Immature natural killer cell (primary cell): ENCODE measurements around the gene ZNF688. TPM values are rescaled to one million over a fixed set of nuclear protein-coding genes. Genes with fewer than 3 reads are reported as not detected.

Experiments used
- DNase-seq, 3 donors: peaks; one replicate each; pipeline ENCODE4 v3.0.0; 2022; ENCODE audit warnings: mixed read lengths in 1 of 3
- H3K27ac Mint-ChIP-seq, 6 donors: one replicate each; pipeline ENCODE4 v1.8.0; 2020; ENCODE audit warnings: mixed read lengths in 6 of 6, mild to moderate bottlenecking in 5 of 6, inconsistent platforms in 4 of 6, moderate library complexity in 3 of 6
- H3K27me3 Mint-ChIP-seq, 3 donors: one replicate each; pipeline ENCODE4 v1.8.0; 2020 to 2021; ENCODE audit warnings: low read depth in 3 of 3, mild to moderate bottlenecking in 3 of 3, mixed read lengths in 3 of 3, moderate library complexity in 3 of 3, inconsistent platforms in 1 of 3
- H3K36me3 Mint-ChIP-seq, 3 donors: one replicate each; pipeline ENCODE4 v1.8.0; 2020; ENCODE audit warnings: mixed read lengths in 3 of 3, inconsistent platforms in 2 of 3, mild to moderate bottlenecking in 2 of 3
- H3K4me1 Mint-ChIP-seq, 2 donors: one replicate each; pipeline ENCODE4 v1.8.0; 2020; ENCODE audit warnings: inconsistent platforms in 2 of 2, mild to moderate bottlenecking in 2 of 2, mixed read lengths in 2 of 2, moderate library complexity in 1 of 2
- H3K4me3 Mint-ChIP-seq, 5 donors: one replicate each; pipeline ENCODE4 v1.8.0; 2020; ENCODE audit warnings: mild to moderate bottlenecking in 5 of 5, mixed read lengths in 5 of 5, inconsistent platforms in 3 of 5, moderate library complexity in 3 of 5
- H3K9me3 Mint-ChIP-seq, 6 donors: one replicate each; pipeline ENCODE4 v1.8.0; 2020; ENCODE audit warnings: mild to moderate bottlenecking in 6 of 6, mixed read lengths in 6 of 6, inconsistent platforms in 4 of 6, moderate library complexity in 3 of 6
- polyA plus RNA-seq, 3 donors: library from polyadenylated mRNA; unstranded; fragments of 300-500 nt; fragmentation: Illumina TruSeq; gene quantifications; one replicate each; pipeline ENCODE4 v1.2.3, GENCODE V29; 2021

Gene ZNF688
- polyA plus RNA-seq: 10 to 100 TPM; 31.9 to 39.0 (median 33.6) TPM

- H3K9me3 Mint-ChIP-seq: no peaks in the 10 kb centered on the region
- H3K4me3 Mint-ChIP-seq: peak within 1 kb of the TSS; percentile 90 to 92 (median 91)
- peaks cover 29 to 35% of the 10 kb centered on the region in 2 donors for H3K4me1 Mint-ChIP-seq
- H3K36me3 Mint-ChIP-seq: no peaks in the 10 kb centered on the region
- H3K27me3 Mint-ChIP-seq: peaks cover 0 to 15% (median 0%) of the 10 kb centered on the region in 3 donors
- peak within 1 kb of the TSS; percentile 93 to 98 (median 96) for H3K27ac Mint-ChIP-seq
- DNase-seq: peak; percentile 95 to 97 (median 95)
Measured at GRCh38 chr16:30571445-30572322, at the start of gene ZNF688. ZNF688 (minus strand) TSS chr16:30571714; CDS start chr16:30571629, 85 bp downstream.

GRCh38 chr16:30620169-30620568 is 48.7 kb upstream of the ZNF688 start:
- Mint-ChIP-seq H3K4me1 (no peaks in the 10 kb centered on the region), H3K27me3 (peaks cover 0 to 3% (median 2%) of the 10 kb centered on the region in 3 donors), H3K4me3 (no peak overlapping the region), H3K27ac (no peak overlapping the region), H3K9me3 (no peaks in the 10 kb centered on the region), H3K36me3 (no peaks in the 10 kb centered on the region)
- no peak for DNase-seq

GRCh38 chr16:30619638-30620037 is 48.1 kb upstream of the ZNF688 start:
- Mint-ChIP-seq H3K27ac (no peak overlapping the region), H3K4me1 (no peaks in the 10 kb centered on the region), H3K4me3 (no peak overlapping the region), H3K27me3 (peaks cover 0 to under 1% (median 0%) of the 10 kb centered on the region in 3 donors), H3K36me3 (no peaks in the 10 kb centered on the region), H3K9me3 (no peaks in the 10 kb centered on the region)
- no peak for DNase-seq

- H3K4me1 Mint-ChIP-seq: no peaks in the 10 kb centered on the region
- no peak overlapping the region for H3K4me3 Mint-ChIP-seq
- no peak overlapping the region for H3K27ac Mint-ChIP-seq
- H3K9me3 Mint-ChIP-seq: no peaks in the 10 kb centered on the region
- H3K36me3 Mint-ChIP-seq: no peaks in the 10 kb centered on the region
- no peaks in the 10 kb centered on the region for H3K27me3 Mint-ChIP-seq
- no peak for DNase-seq
Measured at GRCh38 chr16:30619202-30619601, 47.7 kb upstream of the ZNF688 start.

- Mint-ChIP-seq H3K4me1 (peaks cover 1 to 2% of the 10 kb centered on the region in 2 donors), H3K9me3 (no peaks in the 10 kb centered on the region), H3K4me3 (no peak overlapping the region), H3K27ac (no peak overlapping the region), H3K27me3 (peaks cover 0 to under 1% (median under 1%) of the 10 kb centered on the region in 3 donors), H3K36me3 (no peaks in the 10 kb centered on the region)
- DNase-seq: peak; percentile 42 to 65 (median 56)
Measured at GRCh38 chr16:30615358-30616091, 44.0 kb upstream of the ZNF688 start.

GRCh38 chr16:30609926-30610839 is 38.7 kb upstream of the ZNF688 start, which contains the start of gene ZNF689:
ZNF689 (minus strand) TSS chr16:30610389; CDS start chr16:30610041, 348 bp downstream.
- no peaks in the 10 kb centered on the region for H3K9me3 Mint-ChIP-seq
- H3K36me3 Mint-ChIP-seq: peaks cover 7 to 8% (median 8%) of the 10 kb centered on the region in 3 donors
- H3K4me1 Mint-ChIP-seq: peaks cover 13 to 14% of the 10 kb centered on the region in 2 donors
- peak within 1 kb of the TSS; percentile 89 to 96 (median 92) for H3K4me3 Mint-ChIP-seq
- peak; percentile 95 to 96 (median 96) for DNase-seq
- peak within 1 kb of the TSS; percentile 89 to 98 (median 93) for H3K27ac Mint-ChIP-seq
- H3K27me3 Mint-ChIP-seq: peaks cover 4 to 6% (median 4%) of the 10 kb centered on the region in 3 donors

GRCh38 chr16:30609002-30609925 is 37.8 kb upstream of the ZNF688 start:
- Mint-ChIP-seq H3K27ac (peak overlapping the region; percentile 64 to 98 (median 88)), H3K4me1 (peaks cover 13 to 14% of the 10 kb centered on the region in 2 donors), H3K36me3 (peaks cover 8 to 13% (median 12%) of the 10 kb centered on the region in 3 donors), H3K4me3 (peak overlapping the region; percentile 89 to 96 (median 92)), H3K9me3 (no peaks in the 10 kb centered on the region), H3K27me3 (peaks cover 4 to 6% (median 4%) of the 10 kb centered on the region in 3 donors)
- DNase-seq: peak in 1 of 3 donors; percentile 3

- H3K9me3 Mint-ChIP-seq: no peaks in the 10 kb centered on the region
- H3K27ac Mint-ChIP-seq: peak overlapping the region in 1 of 6 donors; percentile 30
- peaks cover 12 to 24% (median 21%) of the 10 kb centered on the region in 3 donors for H3K36me3 Mint-ChIP-seq
- DNase-seq: no peak
- H3K27me3 Mint-ChIP-seq: peaks cover 4 to 6% (median 4%) of the 10 kb centered on the region in 3 donors
- H3K4me3 Mint-ChIP-seq: no peak overlapping the region
- peaks cover 13 to 14% of the 10 kb centered on the region in 2 donors for H3K4me1 Mint-ChIP-seq
Measured at GRCh38 chr16:30606004-30606403, 34.5 kb upstream of the ZNF688 start.

GRCh38 chr16:30605158-30605557 is 33.6 kb upstream of the ZNF688 start:
- H3K9me3 Mint-ChIP-seq: no peaks in the 10 kb centered on the region
- H3K27ac Mint-ChIP-seq: no peak overlapping the region
- no peak overlapping the region for H3K4me3 Mint-ChIP-seq
- peaks cover under 1 to 1% (median 1%) of the 10 kb centered on the region in 3 donors for H3K27me3 Mint-ChIP-seq
- no peak for DNase-seq
- peaks cover 8 to 9% of the 10 kb centered on the region in 2 donors for H3K4me1 Mint-ChIP-seq
- peaks cover 12 to 24% (median 21%) of the 10 kb centered on the region in 3 donors for H3K36me3 Mint-ChIP-seq

- Mint-ChIP-seq H3K9me3 (no peaks in the 10 kb centered on the region), H3K27ac (no peak overlapping the region), H3K27me3 (peaks cover 0 to 1% (median 0%) of the 10 kb centered on the region in 3 donors), H3K36me3 (peaks cover 12 to 24% (median 21%) of the 10 kb centered on the region in 3 donors), H3K4me1 (peaks cover 6 to 7% of the 10 kb centered on the region in 2 donors), H3K4me3 (no peak overlapping the region)
- DNase-seq: no peak
Measured at GRCh38 chr16:30604316-30604947, 32.9 kb upstream of the ZNF688 start.

GRCh38 chr16:30603945-30604315 is 32.4 kb upstream of the ZNF688 start:
- DNase-seq: no peak
- H3K27ac Mint-ChIP-seq: no peak overlapping the region
- H3K27me3 Mint-ChIP-seq: peaks cover 0 to 1% (median 0%) of the 10 kb centered on the region in 3 donors
- H3K4me3 Mint-ChIP-seq: no peak overlapping the region
- no peaks in the 10 kb centered on the region for H3K9me3 Mint-ChIP-seq
- H3K4me1 Mint-ChIP-seq: peaks cover 2 to 3% of the 10 kb centered on the region in 2 donors
- H3K36me3 Mint-ChIP-seq: peaks cover 12 to 24% (median 21%) of the 10 kb centered on the region in 3 donors
